Lung microvascular endothelial cell (primary cell): ENCODE data around the gene GCNT2. TPM values are rescaled to one million over a fixed set of nuclear protein-coding genes. Genes with fewer than 3 reads are reported as not detected.
"Not testable (repeated sequence)": the region's sequence is repeated elsewhere in the genome, so short reads cannot be mapped to it uniquely, and the experiment has no call there.

ENCODE experiments used
- DNase-seq, 2 donors: peaks; one replicate each; pipeline versions ENCODE4 v3.0.0 to v3.0.0-alpha.2; 2010; ENCODE audit warnings: low read depth in 2 of 2
- total RNA-seq: library from RNA; depleted of rRNA; stranded (reverse); fragments of >200 nt; gene quantifications from 2 replicates; pipeline ENCODE4 v1.2.1, GENCODE V29; 2014

Gene GCNT2
- total RNA-seq, 1 donor from 2014 or later, result 58.9 TPM

- peak in 1 of 2 donors; percentile 23 for DNase-seq
These were observed 138.7 kb downstream of the GCNT2 start for GRCh38 chr6:10659699-10660348.

GRCh38 chr6:10660431-10661191 is 139.5 kb downstream of the GCNT2 start:
- DNase-seq, result not testable (repeated sequence)

GRCh38 chr6:10662207-10662606 is 141.1 kb downstream of the GCNT2 start:
- DNase-seq, result no peak

- no peak for DNase-seq
These were observed 141.6 kb downstream of the GCNT2 start for GRCh38 chr6:10662742-10663141.

- not testable (repeated sequence) for DNase-seq
These were observed 144.4 kb downstream of the GCNT2 start for GRCh38 chr6:10665595-10665994.

GRCh38 chr6:10668126-10668917 is 147.2 kb downstream of the GCNT2 start:
- DNase-seq, result no peak

- no peak for DNase-seq
These were observed 155.3 kb downstream of the GCNT2 start for GRCh38 chr6:10676403-10676802.

- no peak for DNase-seq
These were observed 157.3 kb downstream of the GCNT2 start for GRCh38 chr6:10678456-10678855.

Other genes with a start within 250 kb of the GCNT2 start
- not detected in 2 replicates for gene TFAP2A, start 106.3 kb upstream of the GCNT2 start, total RNA-seq
- gene C6orf52, start 173.3 kb downstream of the GCNT2 start, total RNA-seq, result 0.22 TPM in 1 of 2 replicates, not detected in the other
- 7.6 and 9.5 TPM in 2 replicates for gene PAK1IP1, start 173.6 kb downstream of the GCNT2 start, total RNA-seq
- gene TMEM14C, start 201.7 kb downstream of the GCNT2 start, total RNA-seq, result 82.4 and 96.8 TPM in 2 replicates
- 43.8 and 44.9 TPM in 2 replicates for gene TMEM14B, start 226.5 kb downstream of the GCNT2 start, total RNA-seq